GM10248 (cell line): Measurements from ENCODE around the gene OR2M5.

Source experiments
- CTCF ChIA-PET: fragments of 300-600 bp; sonication (Branson Sonifier 250); formaldehyde crosslinking; extraction: SDS; loops from one replicate; lab custom pipeline; 2021; ENCODE audit warnings: antibody characterized with exemption; lab: Yijun Ruan, JAX
- POLR2A ChIA-PET: fragments of 350-650 bp; sonication (Branson Sonifier 250); formaldehyde crosslinking; extraction: SDS; loops from one replicate; lab custom pipeline; 2020; ENCODE audit warnings: antibody characterized with exemption; lab: Yijun Ruan, JAX
- DNase-seq: peaks from one replicate; pipeline ENCODE4 v3.0.0; 2012; ENCODE audit errors: extremely low spot score
- CTCF ChIP-seq: IDR thresholded peaks from 2 replicates; pipeline ENCODE4 v1.5.1; 2012; ENCODE audit warnings: mild to moderate bottlenecking, low read depth; ENCODE audit errors: extremely low read depth, missing control alignments, control extremely low read depth

Gene OR2M5

GRCh38 chr1:248144513-248145198, at the start of gene OR2M5:
TSS of gene OR2M5 (plus strand) at chr1:248145148. CDS start at chr1:248145148, 0 bp downstream.
- POLR2A ChIA-PET, result no interaction called here
- no peak for DNase-seq
- CTCF ChIA-PET, result no interaction called here
- TF ChIP-seq CTCF, result no peak

- ChIA-PET POLR2A (no interaction called here), CTCF (interaction anchor here (1.3 kb wide), 1 partner anchor 9 kb away, joined by 3 read pairs; no protein-coding TSS in a partner anchor)
- no peak for DNase-seq
- no peak for TF ChIP-seq CTCF
These were observed 46.4 kb upstream of the OR2M5 start for GRCh38 chr1:248098529-248098928.

DNA sequence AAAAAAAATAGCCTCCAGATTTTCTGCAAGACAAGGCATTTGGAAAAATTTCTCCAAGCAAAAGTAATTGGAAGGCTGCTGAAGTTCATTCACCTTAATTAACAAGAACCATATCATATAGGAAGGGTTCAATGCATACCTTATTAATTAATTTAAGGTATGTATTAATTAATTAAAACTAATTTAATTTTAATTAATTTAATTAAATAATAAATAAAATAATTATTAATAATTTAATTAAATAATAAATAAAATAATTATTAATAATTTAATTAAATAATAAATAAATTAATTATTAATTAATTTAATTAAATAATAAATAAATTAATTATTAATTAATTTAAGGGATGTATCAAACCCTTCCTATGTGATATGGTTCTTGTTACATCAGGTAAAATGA, 42.1 kb upstream of the OR2M5 start:
- DNase-seq, result no peak
- POLR2A ChIA-PET, result no interaction called here
- CTCF ChIA-PET, result interaction anchor here (0.9 to 1.2 kb wide), 2 partner anchors 12 to 16 kb away, joined by 3 read pairs; no protein-coding TSS in a partner anchor
- TF ChIP-seq CTCF, result no peak

DNA sequence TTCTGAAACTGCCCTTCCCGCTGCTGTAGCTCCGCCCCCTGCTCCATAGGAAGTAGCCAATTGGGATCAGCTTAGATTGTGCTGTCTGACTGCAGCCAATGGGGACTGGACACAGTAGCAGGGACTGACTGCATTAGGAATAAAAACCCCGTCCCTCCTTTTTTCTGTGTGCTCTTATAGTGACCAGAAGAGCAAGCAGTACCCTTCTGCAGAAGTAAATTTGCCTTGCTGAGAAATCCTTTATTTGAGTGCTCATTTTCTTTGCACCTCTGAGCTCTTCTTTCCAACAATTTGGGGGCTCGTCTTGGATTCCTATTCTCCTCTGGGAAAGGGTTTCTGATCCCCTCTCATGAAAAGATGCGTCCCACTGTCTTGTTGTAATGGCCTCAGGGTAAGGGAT, 33.8 kb upstream of the OR2M5 start:
- POLR2A ChIA-PET, result no interaction called here
- no peak for TF ChIP-seq CTCF
- CTCF ChIA-PET, result no interaction called here

DNA sequence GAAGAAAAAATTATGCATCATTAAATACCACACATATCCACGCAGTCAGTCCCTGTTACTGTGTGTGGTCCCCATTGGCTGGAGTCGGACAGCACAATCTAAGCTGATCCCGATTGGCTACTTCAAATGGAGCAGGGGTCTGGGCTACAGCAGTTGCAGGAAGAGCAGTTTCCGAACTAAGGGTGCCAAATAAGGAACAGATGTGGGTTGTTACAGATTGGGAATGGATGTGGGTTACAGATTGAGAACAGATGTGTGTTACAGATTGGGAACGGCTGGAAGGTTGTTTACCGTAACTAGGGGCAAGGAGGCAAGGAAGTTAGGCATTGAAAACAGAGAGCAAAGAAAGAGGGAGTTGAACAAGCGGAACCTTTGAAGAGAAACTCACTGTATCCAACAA, 30.1 kb upstream of the OR2M5 start:
- TF ChIP-seq CTCF, result no peak
- ChIA-PET POLR2A (no interaction called here), CTCF (interaction anchor here (1.2 to 1.3 kb wide), 2 partner anchors 14 to 15 kb away, joined by 4 read pairs; no protein-coding TSS in a partner anchor)
- no peak for DNase-seq

More for the DNA sequence above, 33.8 kb upstream of the OR2M5 start:
- DNase-seq, result no peak

DNA sequence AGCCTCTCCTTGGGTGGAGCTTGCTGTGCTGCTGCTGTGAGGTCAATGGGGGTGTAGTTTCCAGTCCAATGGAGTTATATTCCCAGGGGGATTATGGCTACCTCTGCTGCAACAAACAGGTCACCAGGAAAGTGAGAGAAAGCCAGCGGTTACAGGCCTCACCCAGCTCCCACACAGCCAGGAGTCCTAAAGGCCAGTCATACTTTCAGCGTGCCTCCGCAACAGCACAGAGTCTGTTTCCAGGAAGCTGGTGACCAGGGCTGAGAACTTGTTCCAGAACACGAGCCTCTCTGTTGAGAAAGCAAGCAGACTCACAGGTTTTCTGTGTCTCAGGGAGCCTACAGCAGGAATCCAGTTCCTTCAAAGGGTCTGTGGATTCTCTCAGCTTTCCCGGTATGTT, 17.3 kb upstream of the OR2M5 start:
- DNase-seq, result no peak
- POLR2A ChIA-PET, result no interaction called here
- CTCF ChIA-PET, result interaction anchor here (0.8 kb wide), 1 partner anchor 11 kb away, joined by 3 read pairs; no protein-coding TSS in a partner anchor
- TF ChIP-seq CTCF, result no peak
